Activated CD4-positive, alpha-beta T cell treated with anti-CD3 and anti-CD28 coated beads, Interleukin-2, Interleukin-4, amounts not matched to agents 100 ng/mL and 50 ng/mL, durations not matched to agents 16 hours and 8 hours (primary cell): ENCODE measurements around the gene MARS2.
"Not testable (repeated sequence)": the region's sequence is repeated elsewhere in the genome, so short reads cannot be mapped to it uniquely, and the experiment has no call there.

Experiments used
- DNase-seq: peaks from one replicate; pipeline ENCODE4 v3.0.0-alpha.2; 2020; ENCODE audit warnings: low spot score

The MARS2 gene

GRCh38 chr2:197705121-197705911 lies at the start of gene MARS2:
TSS of gene MARS2 (plus strand) at chr2:197705369. CDS start at chr2:197705406, 37 bp downstream.
- peak; percentile 92 for DNase-seq

GRCh38 chr2:197657562-197657961 lies 47.6 kb upstream of the MARS2 start:
- DNase-seq = no peak

- no peak for DNase-seq
These were observed 43.5 kb upstream of the MARS2 start for GRCh38 chr2:197661626-197662025.

GRCh38 chr2:197666277-197666676 lies 38.9 kb upstream of the MARS2 start:
- DNase-seq = no peak

- no peak for DNase-seq
These were observed 36.9 kb upstream of the MARS2 start for GRCh38 chr2:197668296-197668695.

DNA sequence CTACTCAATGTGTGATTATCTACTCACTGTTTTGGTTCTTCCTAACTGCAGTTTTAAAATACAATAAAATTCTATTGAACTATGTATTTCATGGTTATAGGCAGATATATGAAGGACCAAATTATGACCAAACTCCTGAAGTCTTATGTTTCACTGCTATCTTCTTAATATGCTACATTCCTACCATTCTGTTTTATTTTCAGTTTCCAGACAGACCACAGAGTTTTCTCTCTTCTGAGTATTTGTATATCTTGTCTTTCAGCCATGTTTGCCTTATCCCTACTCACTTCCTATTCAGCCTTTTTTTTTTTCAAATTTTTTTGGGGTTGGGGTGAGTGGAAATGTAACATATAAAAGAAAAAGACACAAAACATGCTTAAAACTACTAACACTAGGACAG lies 36.1 kb upstream of the MARS2 start:
- DNase-seq = no peak

DNA sequence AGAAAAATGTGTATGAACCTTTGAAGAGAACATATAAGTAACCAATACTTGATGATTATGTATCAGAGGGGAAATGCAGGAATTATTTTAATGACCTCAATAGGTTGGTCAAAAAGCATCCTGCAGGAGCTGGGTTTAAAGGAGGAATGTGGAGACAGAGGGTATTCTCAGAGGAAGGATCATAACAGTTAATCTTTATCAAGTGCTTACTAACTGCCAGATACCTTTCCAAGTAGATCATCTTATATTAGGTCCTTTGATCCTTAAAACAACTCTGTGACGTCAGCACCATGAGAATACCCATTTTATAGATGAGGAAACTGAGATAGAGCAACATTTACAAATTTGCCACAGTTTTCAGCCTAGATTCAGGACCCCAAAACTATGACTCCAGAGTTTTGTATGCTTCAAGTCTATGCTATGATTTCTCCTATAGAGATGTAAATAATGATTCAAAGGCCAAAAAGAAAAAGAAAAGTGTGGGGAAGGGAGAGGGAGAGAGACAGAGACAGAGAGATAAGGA lies 32.7 kb upstream of the MARS2 start:
- no peak for DNase-seq

DNA sequence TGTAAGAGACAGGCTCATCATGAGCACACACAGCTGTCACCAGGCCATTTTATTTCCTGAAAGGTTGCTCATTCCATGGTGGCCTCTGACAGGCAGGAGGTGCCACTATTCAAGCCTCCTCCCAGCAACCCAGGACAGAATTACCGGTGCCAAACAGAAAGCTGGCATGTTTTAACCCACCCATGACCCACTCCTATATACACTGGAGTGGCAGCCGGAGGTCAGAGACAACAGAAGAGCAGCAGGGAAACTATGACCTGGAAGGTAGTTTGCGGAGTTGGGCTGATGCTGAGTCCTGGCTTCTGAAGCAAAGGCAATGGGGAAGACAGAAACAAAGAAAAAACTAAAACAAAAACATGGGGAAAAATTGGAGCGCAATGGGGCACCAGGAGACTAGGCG lies 32.1 kb upstream of the MARS2 start:
- DNase-seq = no peak

DNA sequence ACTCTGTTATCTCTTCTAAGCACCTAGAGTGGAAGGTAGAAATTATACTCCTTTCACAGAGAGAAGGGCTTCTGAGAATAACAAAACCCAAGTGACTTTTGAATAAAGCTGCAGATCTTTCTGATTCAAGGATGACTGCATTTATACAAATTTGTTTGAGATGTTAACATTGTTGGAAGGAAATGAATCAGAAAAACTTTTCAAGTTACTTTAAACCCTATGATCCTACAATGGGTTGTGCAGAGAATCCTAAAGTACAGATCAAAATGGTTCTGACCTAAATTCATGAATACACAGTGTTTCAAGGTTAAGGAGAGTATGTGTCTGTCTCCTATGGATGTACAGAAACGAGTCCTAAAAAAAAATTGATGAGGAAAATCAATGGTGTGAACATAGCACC lies 31.6 kb upstream of the MARS2 start:
- DNase-seq = no peak

DNA sequence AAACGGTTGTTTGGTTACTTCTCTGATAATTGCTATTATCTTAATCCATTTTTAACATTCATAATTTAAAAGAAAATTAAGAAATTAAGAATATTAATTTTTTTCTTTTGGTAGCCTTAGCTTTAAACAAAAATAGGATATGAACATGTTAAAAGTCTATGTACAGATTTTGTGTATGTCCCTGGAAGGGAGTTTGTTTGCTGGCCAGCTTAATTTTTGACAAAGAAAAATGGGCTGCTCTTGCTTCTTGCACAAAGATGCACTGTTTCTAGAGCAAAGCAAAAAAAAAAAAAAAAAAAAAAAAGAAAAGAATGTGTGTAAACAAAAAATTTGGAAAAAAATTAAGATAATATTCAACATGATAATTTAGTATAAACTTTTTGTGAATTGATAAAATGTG lies 31.1 kb upstream of the MARS2 start:
- no peak for DNase-seq

GRCh38 chr2:197674591-197674990 lies 30.6 kb upstream of the MARS2 start:
- no peak for DNase-seq

- DNase-seq = no peak
These were observed 29.9 kb upstream of the MARS2 start, which contains the start of gene RFTN2 for GRCh38 chr2:197675246-197675645. TSS of gene RFTN2 (minus strand) at chr2:197675587. CDS start at chr2:197675458, 129 bp downstream.

GRCh38 chr2:197675711-197676188 lies 29.4 kb upstream of the MARS2 start:
- no peak for DNase-seq

- no peak for DNase-seq
These were observed 28.1 kb upstream of the MARS2 start for GRCh38 chr2:197677056-197677455.

GRCh38 chr2:197677483-197677882 lies 27.7 kb upstream of the MARS2 start:
- DNase-seq = no peak

- not testable (repeated sequence) for DNase-seq
These were observed 10.0 kb upstream of the MARS2 start for GRCh38 chr2:197695206-197695605.

DNA sequence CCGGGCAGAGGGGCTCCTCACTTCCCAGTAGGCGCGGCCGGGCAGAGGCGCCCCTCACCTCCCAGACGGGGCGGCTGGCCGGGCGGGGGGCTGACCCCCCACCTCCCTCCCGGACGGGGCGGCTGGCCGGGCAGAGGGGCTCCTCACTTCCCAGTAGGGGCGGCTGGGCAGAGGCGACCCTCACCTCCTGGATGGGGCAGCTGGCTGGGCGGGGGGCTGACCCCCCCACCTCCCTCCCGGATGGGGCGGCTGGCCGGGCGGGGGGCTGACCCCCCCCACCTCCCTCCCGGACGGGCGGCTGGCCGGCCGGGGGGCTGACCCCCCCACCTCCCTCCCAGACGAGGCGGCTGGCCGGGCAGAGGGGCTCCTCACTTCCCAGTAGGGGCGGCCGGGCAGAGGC lies 9.2 kb upstream of the MARS2 start:
- DNase-seq = not testable (repeated sequence)

DNA sequence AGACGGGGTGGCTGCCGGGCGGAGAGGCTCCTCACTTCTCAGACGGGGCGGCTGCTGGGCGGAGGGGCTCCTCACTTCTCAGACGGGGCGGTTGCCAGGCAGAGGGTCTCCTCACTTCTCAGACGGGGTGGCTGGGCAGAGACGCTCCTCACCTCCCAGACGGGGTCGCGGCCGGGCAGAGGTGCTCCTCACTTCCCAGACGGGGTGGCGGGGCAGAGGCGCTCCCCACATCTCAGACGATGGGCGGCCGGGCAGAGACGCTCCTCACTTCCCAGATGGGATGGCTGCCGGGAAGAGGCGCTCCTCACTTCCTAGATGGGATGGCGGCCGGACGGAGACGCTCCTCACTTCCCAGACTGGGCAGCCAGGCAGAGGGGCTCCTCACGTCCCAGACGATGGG lies 8.6 kb upstream of the MARS2 start:
- not testable (repeated sequence) for DNase-seq

GRCh38 chr2:197699724-197700123 lies 5.4 kb upstream of the MARS2 start:
- DNase-seq = not testable (repeated sequence)

DNA sequence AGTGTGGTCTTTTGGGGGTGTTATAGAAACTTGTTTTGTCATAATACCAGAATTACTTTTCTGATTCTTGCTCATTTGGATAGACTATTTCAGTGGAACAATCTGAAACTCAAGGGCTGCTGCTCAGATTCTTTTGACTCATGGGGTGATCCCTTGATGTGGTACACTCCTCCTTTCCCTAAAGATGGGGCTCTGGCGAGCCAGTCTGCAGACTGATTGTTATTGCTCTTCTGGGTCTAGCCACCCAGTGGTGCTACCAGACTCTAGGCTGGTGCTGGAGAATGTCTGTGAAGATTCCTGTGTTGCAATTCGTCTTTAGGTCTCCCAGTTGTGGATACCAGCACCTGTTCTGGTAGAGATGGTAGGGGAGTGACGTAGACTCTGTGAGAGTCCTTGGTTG lies 4.2 kb upstream of the MARS2 start:
- no peak for DNase-seq

GRCh38 chr2:197704434-197705120 lies 592 bp upstream of the MARS2 start:
- DNase-seq = no peak

DNA sequence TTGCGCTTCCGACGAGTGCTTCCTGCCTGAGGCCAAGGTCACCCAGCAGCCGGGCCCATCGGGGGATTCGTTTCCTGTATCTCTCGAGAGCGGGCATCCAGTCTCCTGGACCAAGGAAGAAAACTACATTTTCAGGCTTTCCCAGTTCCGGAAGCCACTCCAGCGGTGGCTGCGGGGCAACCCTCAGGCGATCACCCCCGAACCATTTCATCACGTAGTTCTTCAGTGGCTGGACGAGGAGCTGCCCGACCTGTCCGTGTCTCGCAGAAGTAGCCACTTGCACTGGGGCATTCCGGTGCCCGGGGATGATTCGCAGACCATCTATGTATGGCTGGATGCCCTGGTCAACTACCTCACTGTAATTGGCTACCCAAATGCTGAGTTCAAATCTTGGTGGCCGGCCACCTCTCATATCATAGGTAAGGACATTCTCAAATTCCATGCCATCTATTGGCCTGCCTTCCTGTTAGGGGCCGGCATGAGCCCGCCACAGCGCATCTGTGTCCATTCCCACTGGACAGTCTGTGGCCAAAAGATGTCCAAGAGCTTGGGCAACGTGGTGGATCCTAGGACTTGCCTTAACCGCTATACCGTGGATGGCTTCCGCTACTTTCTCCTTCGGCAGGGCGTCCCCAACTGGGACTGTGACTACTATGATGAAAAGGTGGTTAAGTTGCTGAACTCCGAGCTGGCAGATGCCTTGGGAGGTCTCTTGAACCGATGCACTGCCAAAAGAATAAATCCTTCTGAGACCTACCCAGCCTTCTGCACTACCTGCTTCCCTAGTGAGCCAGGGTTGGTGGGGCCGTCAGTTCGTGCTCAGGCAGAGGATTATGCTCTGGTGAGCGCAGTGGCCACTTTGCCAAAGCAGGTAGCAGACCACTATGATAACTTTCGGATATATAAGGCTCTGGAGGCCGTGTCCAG lies 1.0 kb downstream of the MARS2 start:
- DNase-seq = no peak
